Measurements from ENCODE around the gene OR10C1. TPM values are rescaled to one million over a fixed set of nuclear protein-coding genes. Genes with fewer than 3 reads are reported as not detected.

OR10C1 gene
- total and polyA plus RNA-seq, 2 of the 4 experiments (the other 2 are of a cell fraction) = not detected

- H3K4me1 ChIP-seq (ENCODE audit: control insufficient read depth, insufficient read depth, low read length) = no peaks in the 10 kb centered on the region
- no peak overlapping the region for H2BK15ac ChIP-seq (ENCODE audit: low read depth, low read length)
- no peak overlapping the region for H2BK120ac ChIP-seq (ENCODE audit: low read depth, low read length)
- in situ Hi-C loops (cut with MboI; ENCODE audit: low sequenced_read_pairs) = no loop called here
- no peak overlapping the region for H4K8ac ChIP-seq (ENCODE audit: low read depth in 2 of 2, low read length in 2 of 2)
- H4K5ac ChIP-seq (ENCODE audit: low read depth, low read length) = no peak overlapping the region
- no peak overlapping the region for H3K56ac ChIP-seq (ENCODE audit: extremely low read depth, insufficient read depth, low read length)
- no peak overlapping the region for H2AK5ac ChIP-seq (ENCODE audit: low read depth, low read length)
- no peaks in the 10 kb centered on the region for H3K36me3 ChIP-seq (ENCODE audit: control insufficient read depth, insufficient read depth, low read length)
- H3K79me1 ChIP-seq (ENCODE audit: low read depth in 1 of 2, low read length in 2 of 2) = no peaks in the 10 kb centered on the region
- DNase-seq (no peak), ATAC-seq (ENCODE audit: low read depth) (no peak)
- no peak overlapping the region for H4K91ac ChIP-seq (ENCODE audit: insufficient read depth, low read depth, low read length)
- H3K9ac ChIP-seq (ENCODE audit: low read depth, low read length) = no peak overlapping the region
- dilution Hi-C loops (cut with HindIII; ENCODE audit: low sequenced_read_pairs, unreplicated experiment) = no loop called here
- H3K9me3 ChIP-seq (ENCODE audit: control insufficient read depth, insufficient read depth, low read length) = peaks cover 11% of the 10 kb centered on the region
- H2BK5ac ChIP-seq (ENCODE audit: low read depth, low read length, poor library complexity, severe bottlenecking) = no peak overlapping the region
- no peak overlapping the region for H3K4me2 ChIP-seq (ENCODE audit: low read depth, low read length)
- ChIA-PET CTCF (no interaction called here), POLR2A (ENCODE audit: unreplicated experiment) (no interaction called here)
- H3K9me1 ChIP-seq (ENCODE audit: insufficient read depth, low read length) = no peaks in the 10 kb centered on the region
- BruUV-seq (replicated peaks) = no TSS peak
- intact Hi-C loops (cut with micrococcal nuclease) = no loop called here
- WGBS, 2 experiments (ENCODE audit: extremely low coverage in 2 of 2, insufficient read length in 1 of 2) = no CpG with 5 or more reads among the region's 2 CpGs
- H3K4me3 ChIP-seq (ENCODE audit: insufficient read depth, low read depth, low read length) = no peak overlapping the region
- no peak overlapping the region for H2AK9ac ChIP-seq (replicated peaks; ENCODE audit: low read depth, low read length, poor library complexity)
- H3K27ac ChIP-seq (ENCODE audit: insufficient read depth, low read length) = no peak overlapping the region
- H3K23ac ChIP-seq (ENCODE audit: low read depth, low read length) = no peak overlapping the region
- H3K4ac ChIP-seq (ENCODE audit: low read depth, low read length) = no peak overlapping the region
- no peak overlapping the region for H2BK20ac ChIP-seq (ENCODE audit: low read depth, low read length)
- no peaks in the 10 kb centered on the region for H3K27me3 ChIP-seq (ENCODE audit: control insufficient read depth, insufficient read depth, low read length)
- no peak overlapping the region for H2AFZ ChIP-seq (replicated peaks; ENCODE audit: low read length, poor library complexity)
- TF ChIP-seq CEBPB (IDR thresholded peaks at IDR 0.05; ENCODE audit: low read depth, low read length) (no peak), RAD21 (IDR thresholded peaks at IDR 0.05; ENCODE audit: low read length) (no peak), ELK1 (IDR thresholded peaks at IDR 0.05; ENCODE audit: borderline replicate concordance, low read depth, low read length) (no peak)
- no peaks in the 10 kb centered on the region for H4K20me1 ChIP-seq (ENCODE audit: insufficient read depth, low read length)
- H3K18ac ChIP-seq (ENCODE audit: low read depth, low read length) = no peak overlapping the region
- H3K14ac ChIP-seq (replicated peaks; ENCODE audit: low read depth, low read length) = no peak overlapping the region
Measured at GRCh38 chr6:29490552-29490951, 51.4 kb downstream of the OR10C1 start.

Other genes with a start within 250 kb of the OR10C1 start
- not detected in 2 replicates for gene OR14J1, start 137.6 kb upstream of the OR10C1 start, total RNA-seq (2012; rRNA removed)
- gene OR14J1, start 137.6 kb upstream of the OR10C1 start, polyA plus RNA-seq (2012; rRNA removed) = not detected in 2 replicates
- gene OR5V1, start 70.4 kb upstream of the OR10C1 start, total RNA-seq (2012; rRNA removed) = not detected in 2 replicates
- not detected in 2 replicates for gene OR5V1, start 70.4 kb upstream of the OR10C1 start, polyA plus RNA-seq (2012; rRNA removed)
- gene OR12D3, start 64.0 kb upstream of the OR10C1 start, total RNA-seq (2012; rRNA removed) = not detected in 2 replicates
- gene OR12D3, start 64.0 kb upstream of the OR10C1 start, polyA plus RNA-seq (2012; rRNA removed) = not detected in 2 replicates
- gene OR12D2, start 43.7 kb upstream of the OR10C1 start, total RNA-seq (2012; rRNA removed) = not detected in 2 replicates
- not detected in 2 replicates for gene OR12D2, start 43.7 kb upstream of the OR10C1 start, polyA plus RNA-seq (2012; rRNA removed)
- not detected in 2 replicates for gene OR12D1, start 24.4 kb upstream of the OR10C1 start, total RNA-seq (2012; rRNA removed)
- not detected in 2 replicates for gene OR12D1, start 24.4 kb upstream of the OR10C1 start, polyA plus RNA-seq (2012; rRNA removed)
- not detected in 2 replicates for gene OR11A1, start 17.8 kb downstream of the OR10C1 start, total RNA-seq (2012; rRNA removed)
- gene OR11A1, start 17.8 kb downstream of the OR10C1 start, polyA plus RNA-seq (2012; rRNA removed) = not detected in 2 replicates
- not detected in 2 replicates for gene OR2H1, start 17.8 kb downstream of the OR10C1 start, total RNA-seq (2012; rRNA removed)
- not detected in 2 replicates for gene OR2H1, start 17.8 kb downstream of the OR10C1 start, polyA plus RNA-seq (2012; rRNA removed)
- gene MAS1L, start 48.6 kb downstream of the OR10C1 start, total RNA-seq (2012; rRNA removed) = not detected in 2 replicates
- gene MAS1L, start 48.6 kb downstream of the OR10C1 start, polyA plus RNA-seq (2012; rRNA removed) = not detected in 2 replicates
- not detected in 2 replicates for gene UBD, start 120.4 kb downstream of the OR10C1 start, total RNA-seq (2012; rRNA removed)
- not detected in 2 replicates for gene UBD, start 120.4 kb downstream of the OR10C1 start, polyA plus RNA-seq (2012; rRNA removed)
- not detected in 2 replicates for gene OR2H2, start 145.8 kb downstream of the OR10C1 start, total RNA-seq (2012; rRNA removed)
- gene OR2H2, start 145.8 kb downstream of the OR10C1 start, polyA plus RNA-seq (2012; rRNA removed) = not detected in 2 replicates
- 5.9 and 6.9 TPM in 2 replicates for gene GABBR1, start 193.9 kb downstream of the OR10C1 start, total RNA-seq (2012; rRNA removed)
- 25.6 and 31.5 TPM in 2 replicates for gene GABBR1, start 193.9 kb downstream of the OR10C1 start, polyA plus RNA-seq (2012; rRNA removed)
- gene MOG, start 217.8 kb downstream of the OR10C1 start, total RNA-seq (2012; rRNA removed) = not detected in 2 replicates
- not detected in 2 replicates for gene MOG, start 217.8 kb downstream of the OR10C1 start, polyA plus RNA-seq (2012; rRNA removed)
- gene ZFP57, start 241.8 kb downstream of the OR10C1 start, total RNA-seq (2012; rRNA removed) = not detected in 2 replicates
- not detected in 2 replicates for gene ZFP57, start 241.8 kb downstream of the OR10C1 start, polyA plus RNA-seq (2012; rRNA removed)

Data from IMR-90 (cell line).